HAP-1 (cell line): ENCODE measurements around the gene ORAI1.
"Not testable (repeated sequence)": the region's sequence is repeated elsewhere in the genome, so short reads cannot be mapped to it uniquely, and the experiment has no call there.

Experiments
- DNase-seq, 2 experiments: peaks; one replicate each; pipeline ENCODE4 v3.0.0-alpha.2; 2016 to 2020; ENCODE audit warnings: low spot score in 2 of 2
- H3K27me3 ChIP-seq: fragments of 250-450 bp; sonication (Bioruptor Pico); 2 replicates; pipeline ENCODE4 v1.5.1; 2020; ENCODE audit warnings: low read depth, mild to moderate bottlenecking, moderate library complexity
- H3K36me3 ChIP-seq: fragments of 250-450 bp; sonication (Bioruptor Pico); replicated peaks from 2 replicates; pipeline ENCODE4 v1.5.1; 2020; ENCODE audit warnings: mild to moderate bottlenecking
- H3K4me1 ChIP-seq: fragments of 250-450 bp; sonication (Bioruptor Pico); 2 replicates; pipeline ENCODE4 v1.5.1; 2020; ENCODE audit warnings: mild to moderate bottlenecking
- H3K4me3 ChIP-seq: fragments of 250-450 bp; sonication (Bioruptor Pico); 2 replicates; pipeline ENCODE4 v1.5.1; 2020; ENCODE audit warnings: mild to moderate bottlenecking, moderate library complexity
- H3K9me3 ChIP-seq: fragments of 250-450 bp; sonication (Bioruptor Pico); 2 replicates; pipeline ENCODE4 v1.5.1; 2020; ENCODE audit warnings: mild to moderate bottlenecking, moderate library complexity
- in situ Hi-C: fragments of 300-500 bp; cut with MboI; formaldehyde crosslinking; loops from 3 replicates; pipeline ENCODE4 v1.14.3; 2020; ENCODE audit warnings: low sequenced_read_pairs, inconsistent platforms, mixed read lengths

ORAI1 gene

GRCh38 chr12:121673013-121673511 is 46.7 kb downstream of the ORAI1 start:
- in situ Hi-C loops: no loop called here
- Histone ChIP-seq H3K4me1 (no peaks in the 10 kb centered on the region), H3K9me3 (no peaks in the 10 kb centered on the region), H3K36me3 (peaks cover 4% of the 10 kb centered on the region; the same call in 1 of the 2 replicates), H3K4me3 (no peak overlapping the region), H3K27me3 (no peaks in the 10 kb centered on the region)
- peak in 1 of 2 experiments; percentile 24 for DNase-seq

GRCh38 chr12:121676190-121676589 is 49.9 kb downstream of the ORAI1 start:
- in situ Hi-C loops: no loop called here
- Histone ChIP-seq H3K9me3 (no peaks in the 10 kb centered on the region), H3K4me3 (no peak overlapping the region), H3K4me1 (no peaks in the 10 kb centered on the region), H3K36me3 (no peaks in the 10 kb centered on the region), H3K27me3 (no peaks in the 10 kb centered on the region)
- no peak for DNase-seq

GRCh38 chr12:121678305-121678704 is 52.0 kb downstream of the ORAI1 start:
- Histone ChIP-seq H3K4me1 (no peaks in the 10 kb centered on the region), H3K36me3 (no peaks in the 10 kb centered on the region), H3K9me3 (no peaks in the 10 kb centered on the region), H3K27me3 (no peaks in the 10 kb centered on the region), H3K4me3 (no peak overlapping the region)
- in situ Hi-C loops: no loop called here
- DNase-seq: no peak

- no peak for DNase-seq
- H3K4me3 ChIP-seq: no peak overlapping the region
Observed at GRCh38 chr12:121678716-121679300, 52.5 kb downstream of the ORAI1 start.

GRCh38 chr12:121679661-121680197 is 53.4 kb downstream of the ORAI1 start:
- in situ Hi-C loops, H3K9me3 ChIP-seq: not testable (repeated sequence)

More at GRCh38 chr12:121678716-121679300, 52.5 kb downstream of the ORAI1 start:
- H3K27me3 ChIP-seq: no peaks in the 10 kb centered on the region
- no peaks in the 10 kb centered on the region for H3K4me1 ChIP-seq
- H3K9me3 ChIP-seq: no peaks in the 10 kb centered on the region
- H3K36me3 ChIP-seq: no peaks in the 10 kb centered on the region
- in situ Hi-C loops: no loop called here

GRCh38 chr12:121688966-121689365 is 62.6 kb downstream of the ORAI1 start:
- no peaks in the 10 kb centered on the region for H3K9me3 ChIP-seq
- H3K36me3 ChIP-seq: no peaks in the 10 kb centered on the region
- DNase-seq: no peak
- in situ Hi-C loops: loop anchor here (5.0 kb wide), 1 partner anchor 137 kb away; no protein-coding TSS in a partner anchor
- peaks cover 5% of the 10 kb centered on the region for H3K4me1 ChIP-seq
- H3K4me3 ChIP-seq: no peak overlapping the region
- H3K27me3 ChIP-seq: no peaks in the 10 kb centered on the region

More at GRCh38 chr12:121679661-121680197, 53.4 kb downstream of the ORAI1 start:
- H3K4me1 ChIP-seq, H3K36me3 ChIP-seq, H3K4me3 ChIP-seq, DNase-seq, H3K27me3 ChIP-seq: not testable (repeated sequence)

- Histone ChIP-seq H3K27me3 (no peaks in the 10 kb centered on the region), H3K4me1 (peaks cover 5% of the 10 kb centered on the region), H3K36me3 (no peaks in the 10 kb centered on the region), H3K9me3 (no peaks in the 10 kb centered on the region), H3K4me3 (no peak overlapping the region)
- in situ Hi-C loops: loop anchor here (5.0 kb wide), 1 partner anchor 137 kb away; no protein-coding TSS in a partner anchor
- DNase-seq: no peak
Observed at GRCh38 chr12:121689430-121689829, 63.1 kb downstream of the ORAI1 start.
